K562 (cell line): Measurements from ENCODE around the gene MATCAP1. TPM values are rescaled to one million over a fixed set of nuclear protein-coding genes. Genes with fewer than 3 reads are reported as not detected.

Experiments used
- ATAC-seq: fragments of 200-7000 bp; cut with Tn5 transposase; 3 replicates; pipeline ENCODE4 v1.9.1; 2020; ENCODE audit warnings: moderate library complexity
- BruUV-seq: library from RNA; stranded (reverse); fragments of 400-500 nt; replicated peaks from 2 replicates; lab custom pipeline; 2021; lab: Mats Ljungman, UMichigan
- CTCF ChIA-PET: fragments of 300-600 bp; formaldehyde crosslinking; extraction: SDS; loops from one replicate; lab custom pipeline; 2021; ENCODE audit warnings: low intra/inter-chr PET ratio; lab: Yijun Ruan, JAX
- POLR2A ChIA-PET: fragments of 300-600, 350-650 bp; sonication (Branson Sonifier 250); formaldehyde crosslinking; extraction: SDS; loops from one replicate; lab custom pipeline; 2021; ENCODE audit warnings: antibody characterized with exemption, inconsistent platforms; lab: Yijun Ruan, JAX
- DNase-seq, 4 experiments: peaks; one replicate each; pipeline versions ENCODE4 v3.0.0 to v3.0.0-alpha.2; 2011 to 2018; ENCODE audit warnings: low spot score in 3 of 4, mixed read lengths in 3 of 4; ENCODE audit errors: extremely low read depth in 1 of 4
- FAIRE-seq: peaks from 2 replicates; lab custom pipeline; 2011; peaks lifted over from hg19 to GRCh38; lab: Jason Lieb, UNC
- H2AFZ ChIP-seq: 2 replicates; pipeline ENCODE4 v1.6.0; 2011; ENCODE audit warnings: low read depth, low read length, control low read depth, inconsistent platforms
- H3K27ac ChIP-seq: fragments of 200-600 bp; 3 replicates; pipeline ENCODE4 v1.8.0; 2011; ENCODE audit warnings: low read depth, mild to moderate bottlenecking, control low read depth, inconsistent platforms, low read length, moderate library complexity, mixed read lengths; ENCODE audit errors: extremely low read depth
- H3K27me3 ChIP-seq, 2 experiments: fragments of 300-600 bp in 1 of 2; 2 replicates in 1 of 2; 3 replicates in 1 of 2; pipeline versions ENCODE4 v1.6.0 to v1.8.0; 2011; ENCODE audit warnings: inconsistent platforms in 2 of 2, low read length in 2 of 2, mild to moderate bottlenecking in 1 of 2, mixed read lengths in 1 of 2, moderate library complexity in 1 of 2; ENCODE audit not compliant: control insufficient read depth in 2 of 2, insufficient read depth in 2 of 2
- H3K36me3 ChIP-seq: fragments of 300-600 bp; 3 replicates; pipeline ENCODE4 v1.8.0; 2011; ENCODE audit warnings: mild to moderate bottlenecking, low read length, inconsistent platforms; ENCODE audit not compliant: control insufficient read depth, insufficient read depth
- H3K4me1 ChIP-seq, 2 experiments: fragments of 200-600 bp in 1 of 2; replicated peaks in 1 of 2; 2 replicates in 1 of 2; 3 replicates in 1 of 2; pipeline versions ENCODE4 v1.5.1 to v1.8.0; 2011; ENCODE audit warnings: inconsistent platforms in 2 of 2, low read length in 2 of 2, mild to moderate bottlenecking in 1 of 2, mixed read lengths in 1 of 2, moderate library complexity in 1 of 2; ENCODE audit not compliant: control insufficient read depth in 2 of 2, insufficient read depth in 2 of 2
- H3K4me2 ChIP-seq: 2 replicates; pipeline ENCODE4 v1.6.1; 2011; ENCODE audit warnings: low read length, control low read depth, inconsistent platforms, mixed read lengths; ENCODE audit not compliant: insufficient read depth
- H3K4me3 ChIP-seq: fragments of 200-600 bp; sonication (generic), shearing (Covaris generic); 2 replicates; pipeline ENCODE4 v1.5.1; 2016; ENCODE audit warnings: control low read depth, inconsistent platforms
- H3K79me2 ChIP-seq: fragments of 200-600 bp; 3 replicates; pipeline ENCODE4 v1.8.0; 2011; ENCODE audit warnings: low read length, inconsistent platforms; ENCODE audit not compliant: control insufficient read depth, insufficient read depth
- H3K9ac ChIP-seq, 2 experiments: 2 replicates each; pipeline versions ENCODE4 v1.6.0 to v1.6.1; 2011; ENCODE audit warnings: low read depth in 2 of 2, low read length in 2 of 2, control low read depth in 1 of 2, inconsistent platforms in 1 of 2, mild to moderate bottlenecking in 1 of 2, mixed read lengths in 1 of 2; ENCODE audit not compliant: insufficient read depth in 1 of 2
- H3K9me1 ChIP-seq: one replicate; pipeline ENCODE4 v1.6.0; 2011; ENCODE audit warnings: inconsistent platforms, mild to moderate bottlenecking, low read length, moderate library complexity; ENCODE audit not compliant: control insufficient read depth, insufficient read depth
- H3K9me3 ChIP-seq: replicated peaks from 2 replicates; pipeline ENCODE4 v1.5.1; 2011; ENCODE audit warnings: low read depth, low read length, inconsistent platforms; ENCODE audit not compliant: control insufficient read depth, insufficient read depth
- H4K20me1 ChIP-seq: replicated peaks from 2 replicates; pipeline ENCODE4 v1.6.1; 2011; ENCODE audit warnings: low read length, inconsistent platforms, mixed read lengths; ENCODE audit not compliant: control insufficient read depth, insufficient read depth
- BDP1 ChIP-seq: IDR thresholded peaks from 3 replicates; pipeline ENCODE4 v1.6.1; 2011; ENCODE audit not compliant: insufficient read length, insufficient read depth
- GTF3C2 ChIP-seq: IDR thresholded peaks from 3 replicates; pipeline ENCODE4 v1.6.1; 2011; ENCODE audit warnings: borderline replicate concordance, mild to moderate bottlenecking, moderate library complexity; ENCODE audit not compliant: insufficient read length; ENCODE audit errors: extremely low read depth
- HDGF ChIP-seq: fragments of 450-650 bp; IDR thresholded peaks from 2 replicates; pipeline ENCODE4 v1.6.1; 2016
- KDM5B ChIP-seq: fragments of 200-600 bp; sonication (generic); IDR thresholded peaks from 2 replicates; pipeline ENCODE4 v1.6.1; 2012; ENCODE audit warnings: low read depth, mild to moderate bottlenecking, moderate library complexity, low read length, control low read depth, inconsistent platforms; ENCODE audit not compliant: insufficient replicate concordance
- WGBS: fragments of 100-300 bp; shearing (Covaris generic); methylation state at CpG from one replicate; pipeline ENCODE4 v1.1.6; 2016; ENCODE audit warnings: low coverage, mixed read lengths; ENCODE audit not compliant: insufficient coverage; ENCODE audit errors: missing lambda C conversion rate; 5-methylcytosine and 5-hydroxymethylcytosine counted together
- in situ Hi-C: fragments of 300-500 bp; cut with MboI; formaldehyde crosslinking; loops from 4 replicates; pipeline ENCODE4 v1.15.0; 2018; ENCODE audit warnings: inconsistent platforms, mixed read lengths
- intact Hi-C: fragments of 100-400 bp; cut with micrococcal nuclease; formaldehyde crosslinking; loops from 2 replicates; pipeline ENCODE4 v1.14.2; 2022
- polyA plus RNA-seq, 8 experiments: library from polyadenylated mRNA; depleted of rRNA in 4 of 8; stranded (reverse) in 5 of 8; unstranded in 3 of 8; fragments of >200 nt; fragmentation: Nextera tagmentation in 2 of 8; fragmentation: Illumina TruSeq in 1 of 8; extraction: Ambion mirVana in 2 of 8; extraction: Trizol in 1 of 8; gene quantifications; 2 replicates each; pipeline versions ENCODE4 v1.2.1 to v1.2.3, GENCODE V29; 2011 to 2014; ENCODE audit warnings: inconsistent platforms in 1 of 8, missing spikeins in 1 of 8
- total RNA-seq, 7 experiments: library from RNA; depleted of rRNA in 6 of 7; stranded (reverse); fragments of >200 nt in 6 of 7; fragmentation: Illumina TruSeq in 2 of 7; extraction: Trizol in 2 of 7; gene quantifications; 2 replicates each; pipeline versions ENCODE4 v1.2.1 to v1.2.3, GENCODE V29; 2011 to 2021; ENCODE audit warnings: low replicate concordance in 1 of 7

The MATCAP1 gene
- total and polyA plus RNA-seq, 9 of the 15 experiments (the other 6 are each of a cell fraction or from before 2014, with no cell fraction given), result 3.4 to 20.5 (median 10.3) TPM

GRCh38 chr16:67163999-67164558 is 19.7 kb downstream of the MATCAP1 start:
- ATAC-seq (peak; percentile 0; the same call in 1 of the 3 replicates), FAIRE-seq (no peak)
- H3K9me3 ChIP-seq, result no peaks in the 10 kb centered on the region
- H3K4me1 ChIP-seq, result peaks cover 14 to 84% of the 10 kb centered on the region in 2 experiments
- H3K4me3 ChIP-seq, result no peak overlapping the region
- no peaks in the 10 kb centered on the region for H4K20me1 ChIP-seq
- in situ Hi-C loops, result loop anchor here (25.0 kb wide), 1 partner anchor 202 kb away; the partner anchor contains the start of gene CES3
- CTCF ChIA-PET, result interaction anchor here (0.7 kb wide), 1 partner anchor 13 kb away, joined by 4 read pairs; the partner anchor contains the start of gene B3GNT9
- H3K27me3 ChIP-seq, result no peaks in the 10 kb centered on the region
- H3K27ac ChIP-seq, result peak overlapping the region; percentile 41; the same call in 1 of the 3 replicates
- TF ChIP-seq HDGF (no peak), KDM5B (no peak), BDP1 (no peak), GTF3C2 (peak; percentile 12)
- TF ChIP-seq, all 486 proteins: peak for 1
- Histone ChIP-seq H3K4me2 (no peak overlapping the region; the same call in 1 of the 2 replicates), H2AFZ (peak overlapping the region; percentile 40; the same call in 1 of the 2 replicates), H3K36me3 (peaks cover 13% of the 10 kb centered on the region; the same call in 2 of the 3 replicates), H3K9ac (peak overlapping the region in 1 of 2 experiments; percentile 80; a peak in 2 of 4 replicates), H3K9me1 (no peaks in the 10 kb centered on the region), H3K79me2 (peaks cover 24% of the 10 kb centered on the region)
- 72% methylated on average over 24 of the region's 34 CpGs for WGBS
- POLR2A ChIA-PET, result no interaction called here
- BruUV-seq, result no TSS peak
- intact Hi-C loops, result no loop called here
- no peak for DNase-seq
